ENCODE data around the gene TAS2R46. TPM values are rescaled to one million over a fixed set of nuclear protein-coding genes. Genes with fewer than 3 reads are reported as not detected.
"Not testable (repeated sequence)": the region's sequence is repeated elsewhere in the genome, so short reads cannot be mapped to it uniquely, and the experiment has no call there.

TAS2R46 gene
- total RNA-seq, 2 donors from 2014 or later: 0.67 TPM; not detected in 1

DNA sequence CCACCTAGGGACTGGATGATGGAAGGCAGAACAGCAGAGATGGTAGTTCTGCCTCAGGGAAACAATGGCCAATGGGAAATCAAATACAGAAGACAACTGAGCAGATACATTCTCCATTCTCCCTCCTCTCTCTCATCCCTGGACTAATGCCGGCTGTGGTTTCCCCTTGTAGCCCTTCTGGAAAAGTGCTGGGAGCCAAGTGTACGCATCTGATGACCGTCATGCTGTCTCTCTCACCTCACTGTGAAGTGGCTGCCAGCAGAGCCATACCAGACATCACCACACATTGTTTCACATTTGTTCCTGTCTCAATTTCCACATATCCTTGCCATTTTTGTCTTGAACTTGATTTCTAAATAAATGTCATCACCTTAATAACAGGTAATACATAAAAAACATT, 3.1 kb downstream of the TAS2R46 start:
- Histone ChIP-seq H3K27me3 (no peaks in the 10 kb centered on the region), H3K4me3 (no peak overlapping the region), H3K9me3 (no peaks in the 10 kb centered on the region), H3K36me3 (no peaks in the 10 kb centered on the region), H3K4me1 (no peaks in the 10 kb centered on the region), H3K27ac (no peak overlapping the region)
- TF ChIP-seq, protein P1, sequence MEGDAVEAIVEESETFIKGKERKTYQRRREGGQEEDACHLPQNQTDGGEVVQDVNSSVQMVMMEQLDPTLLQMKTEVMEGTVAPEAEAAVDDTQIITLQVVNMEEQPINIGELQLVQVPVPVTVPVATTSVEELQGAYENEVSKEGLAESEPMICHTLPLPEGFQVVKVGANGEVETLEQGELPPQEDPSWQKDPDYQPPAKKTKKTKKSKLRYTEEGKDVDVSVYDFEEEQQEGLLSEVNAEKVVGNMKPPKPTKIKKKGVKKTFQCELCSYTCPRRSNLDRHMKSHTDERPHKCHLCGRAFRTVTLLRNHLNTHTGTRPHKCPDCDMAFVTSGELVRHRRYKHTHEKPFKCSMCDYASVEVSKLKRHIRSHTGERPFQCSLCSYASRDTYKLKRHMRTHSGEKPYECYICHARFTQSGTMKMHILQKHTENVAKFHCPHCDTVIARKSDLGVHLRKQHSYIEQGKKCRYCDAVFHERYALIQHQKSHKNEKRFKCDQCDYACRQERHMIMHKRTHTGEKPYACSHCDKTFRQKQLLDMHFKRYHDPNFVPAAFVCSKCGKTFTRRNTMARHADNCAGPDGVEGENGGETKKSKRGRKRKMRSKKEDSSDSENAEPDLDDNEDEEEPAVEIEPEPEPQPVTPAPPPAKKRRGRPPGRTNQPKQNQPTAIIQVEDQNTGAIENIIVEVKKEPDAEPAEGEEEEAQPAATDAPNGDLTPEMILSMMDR (IDR thresholded peaks at IDR 0.05): no peak
- DNase-seq (ENCODE audit: low spot score): no peak

DNA sequence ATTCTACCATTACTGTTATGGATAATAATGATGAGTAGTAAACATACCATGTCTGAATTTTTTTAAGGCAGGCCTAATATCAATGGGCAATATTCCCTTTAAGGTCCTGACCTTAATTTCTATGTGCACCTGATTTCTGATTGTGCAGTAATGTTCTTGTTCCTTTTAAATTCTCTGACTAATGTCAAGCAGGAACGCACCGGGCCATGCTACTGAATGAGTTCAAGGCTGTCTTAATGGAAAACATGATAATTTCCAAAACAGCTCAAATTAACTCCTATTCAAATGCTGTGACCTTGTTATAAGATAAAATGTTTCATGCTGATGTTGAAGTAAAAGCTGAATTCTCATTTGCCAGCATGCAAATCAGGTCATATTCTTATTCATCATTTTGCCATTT, 6.8 kb downstream of the TAS2R46 start:
- DNase-seq (ENCODE audit: low spot score): no peak
- no peaks in the 10 kb centered on the region for H3K27me3 ChIP-seq
- H3K9me3 ChIP-seq: no peaks in the 10 kb centered on the region
- H3K27ac ChIP-seq: no peak overlapping the region
- H3K4me3 ChIP-seq: no peak overlapping the region
- TF ChIP-seq, protein P1 (IDR thresholded peaks at IDR 0.05): no peak
- no peaks in the 10 kb centered on the region for H3K36me3 ChIP-seq
- no peaks in the 10 kb centered on the region for H3K4me1 ChIP-seq

DNA sequence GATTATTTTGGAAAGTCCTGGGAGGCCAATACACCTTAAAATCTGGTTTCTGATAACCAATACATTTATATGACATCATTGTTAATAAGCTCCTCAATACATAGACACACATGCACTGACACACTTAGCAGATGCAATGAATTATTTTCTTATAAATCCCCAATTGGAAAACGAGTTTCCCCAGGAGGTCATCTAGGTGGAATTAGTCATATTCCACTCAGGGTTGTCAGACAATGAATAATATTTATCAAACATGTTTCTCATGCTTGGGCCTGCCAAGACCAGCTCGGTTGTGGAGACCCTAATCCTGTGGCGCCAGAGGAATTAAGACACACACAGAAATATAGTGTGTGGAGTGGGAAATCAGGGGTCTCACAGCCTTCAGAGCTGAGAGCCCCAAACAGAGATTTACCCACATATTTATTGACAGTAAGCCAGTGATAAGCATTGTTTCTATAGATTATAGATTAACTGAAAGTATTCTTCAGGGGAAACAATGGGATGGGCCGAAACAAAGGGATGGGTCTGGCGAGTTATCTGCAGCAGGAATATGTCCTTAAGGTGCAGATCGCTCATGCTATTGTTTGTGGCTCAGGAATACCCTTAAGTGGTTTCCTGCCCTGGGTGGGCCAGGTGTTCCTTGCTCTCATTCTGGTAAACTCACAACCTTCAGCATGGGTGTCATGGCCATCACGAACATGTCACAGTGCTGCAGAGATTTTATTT, 12.1 kb downstream of the TAS2R46 start:
- H3K36me3 ChIP-seq; DNase-seq (ENCODE audit: low spot score); H3K4me3 ChIP-seq; H3K9me3 ChIP-seq; H3K27ac ChIP-seq; H3K4me1 ChIP-seq; H3K27me3 ChIP-seq: not testable (repeated sequence)

DNA sequence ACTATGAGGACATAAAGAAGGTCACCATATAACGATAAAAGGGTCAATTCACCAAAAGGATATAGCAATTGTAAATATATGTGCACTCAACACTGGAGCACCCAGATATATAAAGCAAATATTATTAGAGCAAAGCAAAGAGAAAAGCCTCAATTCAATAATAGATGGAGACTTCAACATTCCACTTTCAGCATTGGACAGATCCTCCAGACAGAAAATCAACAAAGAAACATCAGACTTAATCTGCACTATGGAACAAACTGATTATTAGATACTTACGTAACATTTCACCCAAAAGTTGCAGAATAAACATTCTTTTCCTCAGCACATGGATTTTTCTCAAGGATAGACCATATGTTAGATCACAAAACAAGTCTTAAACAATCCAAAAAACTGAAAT, 20.7 kb downstream of the TAS2R46 start:
- not testable (repeated sequence) for H3K9me3 ChIP-seq; H3K36me3 ChIP-seq; H3K27ac ChIP-seq; H3K4me1 ChIP-seq; H3K27me3 ChIP-seq; DNase-seq (ENCODE audit: low spot score); H3K4me3 ChIP-seq

DNA sequence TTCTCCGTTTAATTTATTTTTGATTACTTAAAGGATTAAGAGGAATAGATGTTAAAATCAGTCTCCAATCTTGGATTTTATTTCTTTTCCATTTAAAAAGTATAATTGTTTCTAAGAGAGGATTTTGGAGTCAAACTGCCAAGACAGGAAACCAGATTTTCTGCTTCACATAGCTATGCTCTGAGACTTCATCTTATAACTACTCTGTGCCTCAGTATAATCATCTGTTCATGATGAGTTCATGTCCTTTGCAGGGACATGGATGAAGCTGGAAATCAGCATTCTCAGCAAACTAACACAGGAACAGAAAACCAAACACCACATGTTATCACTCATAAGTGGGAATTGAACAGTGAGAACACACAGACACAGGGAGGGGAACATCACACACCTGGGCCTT, 21.9 kb downstream of the TAS2R46 start:
- H3K27me3 ChIP-seq: no peaks in the 10 kb centered on the region
- no peak for DNase-seq (ENCODE audit: low spot score)
- TF ChIP-seq, protein P1 (IDR thresholded peaks at IDR 0.05): no peak
- H3K36me3 ChIP-seq: no peaks in the 10 kb centered on the region
- H3K9me3 ChIP-seq: no peaks in the 10 kb centered on the region
- no peak overlapping the region for H3K4me3 ChIP-seq
- H3K4me1 ChIP-seq: no peaks in the 10 kb centered on the region
- H3K27ac ChIP-seq: no peak overlapping the region

DNA sequence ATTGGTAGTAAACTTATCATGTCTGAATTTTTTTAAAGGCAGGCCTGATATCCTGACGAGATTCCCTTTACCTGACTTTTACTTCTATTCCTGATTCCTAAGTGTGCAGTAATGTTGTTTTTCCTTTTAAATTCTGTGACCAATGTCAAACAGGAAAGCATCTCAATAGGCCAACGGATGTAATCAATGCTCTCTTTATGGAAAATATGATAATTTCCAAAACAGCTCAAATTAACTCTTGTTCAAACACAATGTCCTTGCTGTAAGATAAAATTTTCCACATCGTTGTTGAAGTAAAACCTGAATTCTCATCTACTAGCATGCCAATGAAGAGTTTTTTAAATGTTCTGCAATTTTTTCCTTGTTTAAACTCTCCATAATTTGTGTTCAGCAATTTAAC, 22.9 kb downstream of the TAS2R46 start:
- Histone ChIP-seq H3K27me3 (no peaks in the 10 kb centered on the region), H3K9me3 (no peaks in the 10 kb centered on the region), H3K4me3 (no peak overlapping the region), H3K27ac (no peak overlapping the region), H3K36me3 (no peaks in the 10 kb centered on the region), H3K4me1 (no peaks in the 10 kb centered on the region)
- TF ChIP-seq, protein P1 (IDR thresholded peaks at IDR 0.05): no peak
- no peak for DNase-seq (ENCODE audit: low spot score)

DNA sequence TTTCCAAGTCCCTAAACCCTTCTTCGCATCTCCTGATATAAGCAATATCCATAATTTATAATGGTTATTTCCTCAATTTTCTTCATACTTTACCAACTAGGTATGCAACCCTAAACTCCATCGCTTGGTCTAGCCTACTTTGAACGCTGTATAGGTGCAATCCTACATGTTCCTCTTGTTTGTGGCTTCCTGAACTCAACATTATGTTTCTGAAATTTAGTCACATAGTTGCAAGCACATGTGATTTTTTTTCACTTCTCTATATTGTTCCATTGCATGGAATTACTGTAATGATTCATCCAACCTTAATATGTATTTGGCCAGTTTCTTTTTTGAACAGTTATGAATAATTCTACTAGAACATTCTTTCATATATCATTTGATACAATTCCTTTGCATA, 28.1 kb downstream of the TAS2R46 start:
- not testable (repeated sequence) for H3K27ac ChIP-seq; H3K36me3 ChIP-seq; H3K27me3 ChIP-seq; H3K4me3 ChIP-seq; H3K9me3 ChIP-seq; H3K4me1 ChIP-seq; DNase-seq (ENCODE audit: low spot score)

All from right atrium auricular region (tissue), 2 donors.